Adrenal gland (tissue), 12 donors: ENCODE measurements around the gene PCDHGA5. TPM values are rescaled to one million over a fixed set of nuclear protein-coding genes. Genes with fewer than 3 reads are reported as not detected.
A peak's percentile ranks its signal among the peaks of the same experiment; 100 is the strongest.
"Not testable (repeated sequence)": the region's sequence is repeated elsewhere in the genome, so short reads cannot be mapped to it uniquely, and the experiment has no call there.

ENCODE experiments used
- DNase-seq, 7 donors: peaks; one replicate each; pipeline ENCODE4 v3.0.0-alpha.2; 2019 to 2020
- H3K27ac ChIP-seq, 5 donors: fragments of 200-600 bp; sonication (generic) in 4 of 5; 1 replicate in 3 of 5; 2 replicates in 2 of 5; pipeline versions ENCODE4 v1.5.1 to v1.8.0; 2016 to 2020; ENCODE audit warnings: mild to moderate bottlenecking in 1 of 5
- H3K27me3 ChIP-seq: fragments of 200-600 bp; 2 replicates; pipeline ENCODE4 v1.8.0; 2021
- H3K36me3 ChIP-seq, 2 donors: fragments of 200-600 bp; replicated peaks in 1 of 2; 1 replicate in 1 of 2; 2 replicates in 1 of 2; pipeline versions ENCODE4 v1.5.1 to v1.8.0; 2018 to 2022
- H3K4me1 ChIP-seq, 2 donors: fragments of 200-600 bp; replicated peaks in 1 of 2; 1 replicate in 1 of 2; 2 replicates in 1 of 2; pipeline versions ENCODE4 v1.5.1 to v1.8.0; 2018 to 2021
- H3K4me3 ChIP-seq, 4 donors: fragments of 200-600 bp; sonication (generic) in 3 of 4; one replicate each; pipeline ENCODE4 v1.5.1; 2016 to 2018
- H3K9me3 ChIP-seq, 3 donors: fragments of 200-600 bp; sonication (generic) in 1 of 3; replicated peaks in 1 of 3; 1 replicate in 2 of 3; 2 replicates in 1 of 3; pipeline versions ENCODE4 v1.5.1 to v1.8.0; 2016 to 2021
- CTCF ChIP-seq, 6 experiments: fragments of 450-650 bp in 4 of 6; fragments of 200-600 bp in 2 of 6; sonication (generic) in 1 of 6; IDR thresholded peaks; 1 replicate in 5 of 6; 2 replicates in 1 of 6; pipeline versions ENCODE4 v1.5.1 to v1.8.0; 2016 to 2021; ENCODE audit warnings: antibody characterized with exemption in 6 of 6, mild to moderate bottlenecking in 2 of 6, moderate library complexity in 1 of 6
- POLR2A ChIP-seq, 2 donors: fragments of 450-650 bp; IDR thresholded peaks; one replicate each; pipeline ENCODE4 v1.6.1; 2017; ENCODE audit warnings: antibody characterized with exemption in 2 of 2, mild to moderate bottlenecking in 2 of 2, moderate library complexity in 1 of 2
- WGBS, 4 donors: extraction: QIAGEN DNeasy Blood & Tissue Kit in 2 of 4; methylation state at CpG; one replicate each; pipeline versions ENCODE4 v1.1.5 to v1.1.7; 2013 to 2017; 5-methylcytosine and 5-hydroxymethylcytosine counted together
- intact Hi-C, 2 donors: fragments of 100-400 bp; cut with DNase I; formaldehyde crosslinking; loops; one replicate each; pipeline versions ENCODE4 v1.14.1 to v1.15.0; 2022 to 2023
- polyA plus RNA-seq, 3 donors: library from polyadenylated mRNA; stranded (reverse); fragments of 200-250 nt in 2 of 3; fragments of 350-450 nt in 1 of 3; fragmentation: Illumina TruSeq in 1 of 3; extraction: RNeasy Lipid Tissue Mini Kit (QIAGEN cat#74804) in 1 of 3; gene quantifications; one replicate each; pipeline ENCODE4 v1.2.3, GENCODE V29; 2013 to 2014
- total RNA-seq, 9 donors: library from RNA; depleted of rRNA in 4 of 9; stranded (reverse); fragments of >200 nt in 4 of 9; fragments of 120-200 nt in 1 of 9; fragmentation: NEBNext Ultra II Directional in 1 of 9; extraction: Animal tissue kit (Norgen Biotek cat#: 25700) in 1 of 9; gene quantifications; one replicate each; pipeline versions ENCODE4 v1.1.0 to v1.2.4, GENCODE V29; 2013 to 2023
- donor health status: healthy with polysubstance abuse.
- donor health status: Bipolar disorder and iron deficiency.
- donor health status: DM: yes; HTN: yes; CAD: no.
- donor health status: DM: no; HTN: no; CAD: no.
- donor health status: DM: no; HTN: no; CAD: no.
- donor health status: DM: yes; HTN: yes; CAD: no.

PCDHGA5 gene
- total and polyA plus RNA-seq, 12 donors, result 0.24 to 5.9 (median 1.7) TPM

DNA sequence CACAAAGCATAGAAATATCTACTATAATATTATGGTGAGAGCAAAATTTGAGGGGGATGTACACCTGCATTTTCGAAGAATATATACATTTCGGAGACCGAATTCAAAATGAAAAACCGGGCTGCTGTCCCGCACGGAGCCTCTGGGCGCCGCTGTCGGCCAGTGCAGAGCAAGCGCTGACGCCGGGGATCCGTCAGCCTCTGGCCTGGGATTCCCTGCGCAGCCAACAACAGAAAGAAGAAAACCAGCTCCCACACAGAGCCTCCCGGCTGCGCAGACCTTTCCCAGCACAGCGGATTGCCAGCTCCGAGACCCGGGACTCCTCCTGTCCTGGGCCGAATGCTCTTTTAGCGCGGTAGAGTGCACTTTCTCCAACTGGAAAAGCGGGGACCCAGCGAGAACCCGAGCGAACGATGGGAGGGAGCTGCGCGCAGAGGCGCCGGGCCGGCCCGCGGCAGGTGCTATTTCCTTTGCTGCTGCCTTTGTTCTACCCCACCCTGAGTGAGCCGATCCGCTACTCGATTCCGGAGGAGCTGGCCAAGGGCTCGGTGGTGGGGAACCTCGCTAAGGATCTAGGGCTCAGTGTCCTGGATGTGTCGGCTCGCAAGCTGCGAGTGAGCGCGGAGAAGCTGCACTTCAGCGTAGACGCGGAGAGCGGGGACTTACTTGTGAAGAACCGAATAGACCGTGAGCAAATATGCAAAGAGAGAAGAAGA lies 44.0 kb downstream of the PCDHGA5 start, which contains the start of gene PCDHGB6:
TSS of gene PCDHGB6 (plus strand) at position 232 of the 716 bp plus-strand sequence. CDS start at position 414, 182 bp downstream.
- intact Hi-C loops, H3K27me3 ChIP-seq: not testable (repeated sequence)
- peak; percentile 27 to 63 (median 40) for DNase-seq

DNA sequence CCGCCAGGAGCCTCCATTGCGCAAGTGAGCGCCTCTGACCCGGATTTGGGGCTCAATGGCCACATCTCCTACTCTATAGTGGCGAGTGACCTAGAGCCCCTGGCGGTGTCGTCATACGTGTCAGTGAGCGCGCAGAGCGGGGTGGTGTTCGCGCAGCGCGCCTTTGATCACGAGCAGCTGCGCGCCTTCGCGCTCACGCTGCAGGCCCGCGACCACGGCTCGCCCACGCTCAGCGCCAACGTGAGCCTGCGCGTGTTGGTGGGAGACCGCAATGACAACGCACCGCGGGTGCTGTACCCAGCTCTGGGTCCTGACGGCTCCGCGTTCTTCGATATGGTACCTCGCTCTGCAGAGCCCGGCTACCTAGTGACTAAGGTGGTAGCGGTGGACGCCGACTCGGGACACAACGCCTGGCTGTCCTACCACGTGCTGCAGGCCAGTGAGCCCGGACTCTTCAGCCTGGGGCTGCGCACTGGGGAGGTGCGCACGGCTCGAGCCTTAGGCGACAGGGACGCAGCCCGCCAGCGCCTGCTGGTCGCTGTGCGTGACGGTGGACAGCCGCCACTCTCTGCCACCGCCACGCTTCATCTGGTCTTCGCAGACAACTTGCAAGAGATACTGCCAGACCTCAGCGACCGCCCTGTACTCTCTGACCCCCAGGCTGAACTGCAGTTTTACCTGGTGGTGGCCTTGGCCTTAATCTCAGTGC lies 45.8 kb downstream of the PCDHGA5 start:
- intact Hi-C loops, result loop anchor here (5.0 to 10.0 kb wide), 5 partner anchors 95 to 185 kb away; partner anchors contain the start of gene PCDHB14 (in 1 of the 2)
- Histone ChIP-seq H3K4me1 (no peaks in the 10 kb centered on the region), H3K4me3 (no peak overlapping the region), H3K9me3 (peaks cover 0 to 60% (median 8%) of the 10 kb centered on the region in 3 donors), H3K36me3 (no peaks in the 10 kb centered on the region), H3K27me3 (no peaks in the 10 kb centered on the region), H3K27ac (no peak overlapping the region)
- DNase-seq, result no peak
- TF ChIP-seq CTCF (IDR thresholded peaks at IDR 0.05) (no peak), POLR2A (IDR thresholded peaks at IDR 0.05) (no peak)
- 15 to 26% (median 21%) methylated on average over 24 to 64 of the region's 64 CpGs for WGBS, 4 donors

More for the DNA sequence above, 44.0 kb downstream of the PCDHGA5 start, which contains the start of gene PCDHGB6:
- peak within 1 kb of the TSS in 1 of 4 donors; percentile 43 for H3K4me3 ChIP-seq
- not testable (repeated sequence) for H3K4me1 ChIP-seq, H3K27ac ChIP-seq, H3K36me3 ChIP-seq
- peaks cover 0 to 69% (median 8%) of the 10 kb centered on the region in 3 donors for H3K9me3 ChIP-seq
- peak; percentile 16 to 60 (median 44) for TF ChIP-seq CTCF (IDR thresholded peaks at IDR 0.05)
- 8 to 14% (median 11%) methylated on average over 25 to 50 of the region's 51 CpGs for WGBS, 4 donors

DNA sequence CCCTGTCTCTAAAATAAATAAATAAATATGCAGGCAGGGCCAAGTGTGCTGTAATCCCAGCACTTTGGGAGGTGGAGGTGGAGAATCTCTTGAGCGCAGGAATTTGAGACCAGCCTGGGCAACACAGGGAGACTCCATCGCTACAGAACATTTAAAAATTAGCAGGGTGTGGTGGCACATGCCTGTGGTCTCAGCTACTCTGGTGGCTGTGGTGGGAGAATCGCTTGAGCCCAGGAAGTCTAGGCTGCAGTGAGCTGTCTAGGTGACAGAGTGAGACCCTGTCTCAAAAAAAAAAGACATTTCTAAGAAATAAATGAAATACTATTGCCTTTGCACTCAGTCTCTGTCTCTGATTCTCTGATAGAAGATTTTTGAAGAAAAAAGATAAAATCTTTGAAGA lies 47.6 kb downstream of the PCDHGA5 start:
- no peak for DNase-seq
- Histone ChIP-seq H3K4me1 (no peaks in the 10 kb centered on the region), H3K27me3 (no peaks in the 10 kb centered on the region), H3K27ac (no peak overlapping the region), H3K9me3 (peaks cover 0 to 52% (median 6%) of the 10 kb centered on the region in 3 donors), H3K36me3 (no peaks in the 10 kb centered on the region), H3K4me3 (no peak overlapping the region)
- intact Hi-C loops, result loop anchor here (5.0 to 10.0 kb wide), 5 partner anchors 97 to 187 kb away; partner anchors contain the start of gene PCDHB14 (in 1 of the 2)
- 56 to 73% (median 64%) methylated on average over 3 of the region's 3 CpGs for WGBS, 4 donors
- TF ChIP-seq POLR2A (IDR thresholded peaks at IDR 0.05), result no peak
- no peak for TF ChIP-seq CTCF (IDR thresholded peaks at IDR 0.05)
